Stimulated activated CD8-positive, alpha-beta memory T cell treated with anti-CD3 and anti-CD28 coated beads, Interleukin-4, amount 100 ng/mL, for 1 hour (primary cell): ENCODE measurements around the gene RPS6KA4.

Experiments used
- DNase-seq, 2 donors: peaks; one replicate each; pipeline ENCODE4 v3.0.0-alpha.2; 2020; ENCODE audit warnings: low read depth in 2 of 2, low spot score in 1 of 2

RPS6KA4 gene

GRCh38 chr11:64324692-64325469 lies 34.1 kb upstream of the RPS6KA4 start:
- DNase-seq, result no peak

- DNase-seq, result no peak
Measured at GRCh38 chr11:64327375-64327774, 31.6 kb upstream of the RPS6KA4 start.

GRCh38 chr11:64327993-64328392 lies 31.0 kb upstream of the RPS6KA4 start:
- no peak for DNase-seq

- no peak for DNase-seq
Measured at GRCh38 chr11:64330888-64331287, 28.1 kb upstream of the RPS6KA4 start.

GRCh38 chr11:64331569-64332371 lies 27.2 kb upstream of the RPS6KA4 start:
- DNase-seq, result peak in 1 of 2 donors; percentile 51

- no peak for DNase-seq
Measured at GRCh38 chr11:64333556-64333955, 25.4 kb upstream of the RPS6KA4 start.

GRCh38 chr11:64334764-64335735 lies 23.9 kb upstream of the RPS6KA4 start:
- no peak for DNase-seq

- DNase-seq, result no peak
Measured at GRCh38 chr11:64337538-64338249, 21.3 kb upstream of the RPS6KA4 start.

GRCh38 chr11:64338716-64339115 lies 20.2 kb upstream of the RPS6KA4 start:
- DNase-seq, result no peak

- no peak for DNase-seq
Measured at GRCh38 chr11:64339286-64339685, 19.7 kb upstream of the RPS6KA4 start.

- peak; percentile 63 to 73 for DNase-seq
Measured at GRCh38 chr11:64339754-64340408, 19.1 kb upstream of the RPS6KA4 start, which contains the start of gene CCDC88B. TSS of gene CCDC88B (plus strand) at chr11:64340204. CDS start at chr11:64340267, 63 bp downstream.

- peak; percentile 70 to 79 for DNase-seq
Measured at GRCh38 chr11:64340671-64341335, 18.2 kb upstream of the RPS6KA4 start.

GRCh38 chr11:64341429-64341828 lies 17.5 kb upstream of the RPS6KA4 start:
- DNase-seq, result no peak

GRCh38 chr11:64341851-64342791 lies 16.8 kb upstream of the RPS6KA4 start:
- DNase-seq, result peak; percentile 68 to 74

- no peak for DNase-seq
Measured at GRCh38 chr11:64342869-64343745, 15.9 kb upstream of the RPS6KA4 start.

GRCh38 chr11:64343767-64344559 lies 15.0 kb upstream of the RPS6KA4 start:
- DNase-seq, result no peak
